Mesenteric fat pad (tissue), 1 donor: ENCODE measurements around the gene FAM72C. TPM values are rescaled to one million over a fixed set of nuclear protein-coding genes. Genes with fewer than 3 reads are reported as not detected.
"Not testable (repeated sequence)": the region's sequence is repeated elsewhere in the genome, so short reads cannot be mapped to it uniquely, and the experiment has no call there.

Source experiments
- DNase-seq: peaks from one replicate; pipeline ENCODE4 v3.0.0-alpha.2; 2020; ENCODE audit warnings: low spot score
- long read RNA-seq: library from polyadenylated mRNA; unstranded; transcript quantifications from one replicate; pipeline ENCODE4 v2.0.0, GENCODE V29; 2020
- total RNA-seq: library from RNA; stranded (reverse); fragmentation: NEBNext Ultra II Directional; extraction: Animal tissue kit (Norgen Biotek cat#: 25700); gene quantifications from one replicate; pipeline ENCODE4 v1.2.1, GENCODE V29; 2021
- donor health status: DM: yes; HTN: yes; CAD: no.

Gene FAM72C
- total RNA-seq: 0.19 TPM
- long read RNA-seq: 0 reads

DNA sequence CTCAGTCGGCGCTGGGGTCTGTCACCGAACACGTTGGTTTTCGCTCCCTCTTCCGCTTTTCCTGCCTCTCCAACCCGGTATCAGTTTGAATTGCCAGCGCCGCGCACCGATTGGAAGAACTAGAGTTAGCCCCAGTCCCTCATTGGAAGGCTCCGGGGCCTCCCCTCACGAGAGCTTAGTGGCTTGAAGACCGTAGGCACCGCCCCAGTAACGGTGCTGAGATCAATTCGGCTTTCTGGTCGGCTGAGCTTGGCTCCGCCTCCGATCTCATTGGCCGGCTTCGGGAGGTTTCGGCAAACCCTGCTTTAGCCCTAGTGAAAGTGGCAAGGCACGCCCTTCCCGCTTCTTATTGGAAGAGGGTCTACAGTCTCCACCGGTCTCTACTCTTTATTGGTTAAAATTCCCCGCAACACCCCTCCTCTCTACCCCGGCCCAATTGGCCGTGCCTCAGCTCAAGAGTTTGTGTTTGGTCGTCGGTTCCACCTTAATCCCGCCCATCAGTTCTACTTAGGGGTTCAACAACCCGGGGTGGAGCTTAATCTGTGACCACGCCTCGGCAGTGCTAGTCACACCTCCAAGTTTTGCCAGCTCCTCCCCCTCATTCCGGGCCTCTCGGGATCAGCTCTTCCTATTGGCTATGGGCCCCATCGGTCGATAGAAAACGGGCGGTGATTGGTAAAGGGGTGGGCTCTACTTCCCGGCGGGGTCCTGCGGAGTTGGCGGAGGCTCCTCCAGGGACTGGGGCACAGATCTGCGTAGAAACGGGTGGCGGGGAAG is at the start of gene FAM72C:
TSS of gene FAM72C (minus strand) at position 63 of the 777 bp plus-strand sequence. CDS start 845 bp downstream, outside the sequence.
- not testable (repeated sequence) for DNase-seq

GRCh38 chr1:144020001-144020738 is 48.4 kb upstream of the FAM72C start:
- DNase-seq: not testable (repeated sequence)

GRCh38 chr1:144019101-144019500 is 47.3 kb upstream of the FAM72C start:
- not testable (repeated sequence) for DNase-seq

GRCh38 chr1:144015180-144015966 is 43.6 kb upstream of the FAM72C start:
- DNase-seq: not testable (repeated sequence)

- DNase-seq: not testable (repeated sequence)
These were observed 42.7 kb upstream of the FAM72C start for GRCh38 chr1:144014528-144014927.

- DNase-seq: not testable (repeated sequence)
These were observed 42.3 kb upstream of the FAM72C start for GRCh38 chr1:144014121-144014520.

GRCh38 chr1:144012168-144012733 is 40.5 kb upstream of the FAM72C start:
- DNase-seq: not testable (repeated sequence)

DNA sequence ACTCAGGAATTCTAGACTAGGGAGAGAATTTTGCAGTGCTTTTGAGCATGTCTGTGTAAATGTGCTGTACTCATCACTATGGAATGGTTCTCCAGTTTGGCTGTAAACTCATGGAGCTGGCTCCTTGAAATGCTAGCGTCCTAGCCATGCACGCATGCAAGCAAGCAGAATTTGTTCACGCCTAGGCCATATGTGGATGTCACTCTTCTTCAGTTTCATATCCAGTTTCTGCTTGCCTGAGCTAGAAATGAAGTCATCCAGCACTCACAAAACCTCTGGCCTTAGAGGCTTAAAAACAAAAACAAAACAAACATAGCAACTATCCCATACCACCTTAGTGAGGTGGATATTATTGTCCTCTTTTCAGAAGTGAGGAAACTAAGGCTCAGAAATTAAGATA is 37.6 kb upstream of the FAM72C start:
- DNase-seq: not testable (repeated sequence)

GRCh38 chr1:144004259-144004658 is 32.5 kb upstream of the FAM72C start:
- DNase-seq: not testable (repeated sequence)

DNA sequence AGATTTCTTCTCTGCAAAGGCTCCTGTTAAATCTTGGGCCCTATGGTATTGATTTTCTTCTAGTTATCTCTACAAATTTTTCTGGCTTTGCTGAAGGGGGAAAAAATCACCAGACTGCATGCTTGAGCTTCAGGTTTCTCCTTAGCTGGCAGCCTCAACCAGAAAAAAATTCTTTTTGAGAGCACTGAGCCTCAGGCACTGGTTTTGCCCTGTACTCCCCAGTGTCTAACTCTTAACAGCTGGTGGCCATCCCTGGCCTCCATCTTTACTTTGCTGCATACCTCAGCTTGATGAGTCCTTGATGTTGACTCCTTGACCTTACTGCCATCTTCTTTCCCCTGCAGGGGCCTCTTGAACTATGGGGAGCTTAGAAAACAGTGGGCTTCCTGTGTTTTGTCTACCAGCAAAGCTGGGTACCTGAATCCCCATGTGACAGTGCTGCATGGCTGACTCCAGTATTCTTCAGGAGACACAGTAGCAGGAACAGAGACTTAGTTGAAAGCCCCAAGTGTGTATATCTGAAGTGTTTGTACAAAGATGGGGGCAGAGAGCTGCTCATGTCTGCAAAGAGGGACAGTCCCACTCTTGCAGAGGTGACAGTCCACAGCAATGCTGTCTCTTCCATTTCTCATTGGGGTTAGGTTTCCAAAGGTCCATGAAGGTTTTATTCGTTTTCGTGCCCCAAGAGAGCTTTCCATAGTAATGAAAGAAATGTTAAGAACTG is 31.7 kb upstream of the FAM72C start:
- not testable (repeated sequence) for DNase-seq

DNA sequence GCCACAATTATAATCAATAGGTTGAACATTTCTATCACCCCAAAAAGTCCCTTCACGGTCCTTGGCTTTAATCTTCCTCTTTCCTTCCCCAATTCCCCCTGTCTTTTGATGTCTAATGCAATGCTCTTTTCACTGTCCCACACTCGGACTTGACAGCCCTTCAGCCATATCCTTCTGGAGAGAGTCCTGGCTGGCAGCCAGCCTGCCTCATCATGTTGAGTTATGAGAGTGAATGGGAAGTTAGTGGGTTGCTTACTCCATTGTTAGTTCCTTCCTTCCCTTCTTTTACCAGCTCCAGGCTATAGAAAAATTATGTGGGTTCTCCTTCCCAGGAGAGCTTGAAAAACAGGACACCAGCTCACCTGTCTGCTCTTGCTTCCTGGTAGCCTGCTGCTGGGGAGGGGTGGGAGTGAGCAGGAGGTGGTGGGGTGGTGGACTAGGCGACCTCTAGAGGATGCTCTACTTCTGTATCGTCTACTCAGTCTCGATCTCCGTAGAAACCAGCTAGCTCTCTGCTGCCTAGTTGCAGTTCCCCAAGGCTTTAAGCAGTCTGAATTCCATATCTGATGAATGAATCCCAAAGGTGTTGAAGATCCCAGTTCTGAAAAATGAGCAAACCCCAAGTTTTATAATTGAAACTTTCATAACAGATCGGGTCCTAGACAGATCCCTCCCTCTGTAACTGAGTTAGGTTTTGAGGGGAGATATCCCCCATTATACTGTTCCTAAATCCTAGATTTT is 30.5 kb upstream of the FAM72C start:
- not testable (repeated sequence) for DNase-seq

DNA sequence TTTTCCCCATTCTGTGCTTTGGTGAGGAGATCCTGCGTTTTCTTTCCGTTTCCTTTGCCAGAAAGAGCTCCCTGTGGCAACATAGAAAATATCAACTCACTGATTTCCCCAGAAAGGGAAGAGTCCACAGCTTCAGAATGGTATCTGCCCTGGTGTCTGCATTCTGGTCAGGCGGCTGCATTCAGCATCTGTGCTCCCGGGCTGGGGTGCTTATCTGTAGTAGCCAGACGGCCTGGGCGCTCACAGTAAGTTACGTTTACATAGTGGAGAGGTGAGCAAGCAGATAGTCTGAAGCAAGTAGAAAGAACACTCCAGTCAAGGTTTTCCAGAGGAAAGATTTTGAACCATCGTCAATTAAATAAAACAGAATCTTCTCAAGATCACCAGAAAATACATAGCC is 29.3 kb upstream of the FAM72C start:
- not testable (repeated sequence) for DNase-seq

GRCh38 chr1:143996020-143996419 is 24.2 kb upstream of the FAM72C start:
- not testable (repeated sequence) for DNase-seq

DNA sequence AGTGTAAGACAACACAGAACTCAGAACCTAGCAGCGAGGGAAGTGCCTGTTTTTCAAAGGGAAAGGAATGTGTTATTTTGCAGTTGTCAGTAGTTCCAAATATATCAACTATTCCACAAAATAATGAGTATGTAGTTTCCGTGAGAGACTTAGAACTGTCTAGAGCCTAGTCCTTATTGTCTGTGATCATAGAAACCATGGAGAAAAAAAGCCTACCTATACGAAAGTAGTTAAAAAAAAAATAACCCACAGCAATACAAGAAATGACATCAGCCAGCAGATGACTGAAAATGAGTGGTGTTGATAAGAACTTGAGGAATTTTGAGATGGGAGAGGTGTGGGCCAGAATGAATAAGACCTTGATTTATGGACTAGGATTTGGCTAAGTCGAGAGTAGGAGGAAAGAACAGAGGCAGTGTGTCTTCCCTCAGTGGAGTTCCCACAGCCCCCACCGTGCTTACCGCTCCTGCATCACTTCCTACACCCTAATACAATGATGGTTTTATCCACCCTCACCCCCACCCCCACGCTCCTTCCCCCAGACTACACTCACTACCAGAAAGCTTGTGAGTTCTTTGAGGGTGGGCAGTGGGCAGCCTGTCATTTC is 21.6 kb upstream of the FAM72C start:
- not testable (repeated sequence) for DNase-seq

DNA sequence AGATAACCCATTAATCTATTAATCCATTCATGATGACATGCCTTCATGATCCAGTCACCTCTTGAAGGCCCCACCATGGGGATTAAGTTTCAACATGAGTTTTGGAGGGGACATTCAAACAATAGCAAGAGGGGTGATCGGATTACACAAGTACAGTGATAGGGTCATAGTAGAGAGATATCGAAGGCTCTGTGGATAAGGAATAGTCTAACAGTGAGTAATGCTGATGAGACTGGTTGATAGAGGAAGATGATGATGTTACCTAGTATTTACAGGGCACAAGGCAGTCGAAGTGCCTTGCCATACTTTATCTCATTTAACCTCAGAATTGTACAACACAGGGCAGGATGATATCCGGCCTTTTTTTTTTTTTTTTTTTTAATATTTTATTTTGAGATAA is 18.9 kb upstream of the FAM72C start:
- DNase-seq: not testable (repeated sequence)

DNA sequence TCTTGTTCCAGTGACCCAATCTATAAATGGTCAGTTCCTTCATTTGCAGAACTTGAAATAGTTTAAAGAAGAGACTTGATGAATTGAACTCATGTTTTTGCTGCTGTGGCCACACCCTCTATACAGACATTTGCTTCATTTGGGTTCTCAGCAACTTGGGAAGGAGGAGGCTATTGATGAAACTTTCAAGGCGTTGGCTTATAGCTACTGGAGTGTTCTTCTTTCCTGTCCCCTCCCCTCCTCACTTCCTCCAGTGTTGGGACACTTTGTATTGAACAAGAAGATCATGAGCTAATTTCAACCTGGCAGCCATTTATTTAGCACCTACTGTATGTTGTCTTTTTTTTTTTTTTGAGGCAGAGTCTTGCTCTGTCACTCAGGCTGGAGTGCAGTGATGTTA is 17.9 kb upstream of the FAM72C start:
- not testable (repeated sequence) for DNase-seq

GRCh38 chr1:143989427-143989712 is 17.6 kb upstream of the FAM72C start:
- DNase-seq: not testable (repeated sequence)

DNA sequence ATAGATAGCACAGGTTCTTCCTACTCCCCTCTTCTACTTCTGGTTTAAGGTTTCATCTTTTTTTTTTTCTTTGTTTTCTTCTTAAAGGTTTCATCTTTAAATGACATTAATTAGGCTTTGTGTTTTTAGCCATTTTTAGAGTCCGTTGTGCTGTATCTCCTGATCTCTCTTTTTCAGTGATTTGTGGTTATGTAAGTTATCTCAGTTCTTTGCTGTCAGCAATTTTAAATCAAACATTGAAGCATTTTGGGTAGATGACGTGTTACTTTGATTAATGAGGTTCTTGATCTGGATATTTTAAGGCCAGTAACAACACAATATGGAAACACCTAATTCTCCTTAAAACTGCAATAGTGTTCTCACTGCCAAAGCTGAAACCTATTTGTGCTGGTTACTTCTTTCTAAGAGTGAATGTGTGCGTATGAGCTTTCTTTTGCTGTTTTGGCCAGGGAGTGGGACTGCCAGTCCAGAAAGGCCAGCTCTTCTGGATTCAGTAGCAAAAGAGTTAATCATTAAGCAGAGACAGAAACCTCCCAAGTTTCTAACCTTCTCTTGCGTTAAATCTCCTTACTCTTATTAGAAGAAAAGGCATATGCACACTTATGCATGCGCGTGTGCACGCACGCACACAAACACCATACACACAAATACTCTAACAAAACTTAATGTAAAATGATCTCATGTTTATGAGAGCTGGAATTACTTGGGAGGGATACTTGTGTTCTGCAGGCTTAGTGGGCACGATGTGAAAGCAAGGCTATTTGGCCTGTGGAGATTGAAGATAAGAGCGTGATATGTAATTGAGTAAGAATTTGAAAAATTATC is 17.0 kb upstream of the FAM72C start:
- not testable (repeated sequence) for DNase-seq

DNA sequence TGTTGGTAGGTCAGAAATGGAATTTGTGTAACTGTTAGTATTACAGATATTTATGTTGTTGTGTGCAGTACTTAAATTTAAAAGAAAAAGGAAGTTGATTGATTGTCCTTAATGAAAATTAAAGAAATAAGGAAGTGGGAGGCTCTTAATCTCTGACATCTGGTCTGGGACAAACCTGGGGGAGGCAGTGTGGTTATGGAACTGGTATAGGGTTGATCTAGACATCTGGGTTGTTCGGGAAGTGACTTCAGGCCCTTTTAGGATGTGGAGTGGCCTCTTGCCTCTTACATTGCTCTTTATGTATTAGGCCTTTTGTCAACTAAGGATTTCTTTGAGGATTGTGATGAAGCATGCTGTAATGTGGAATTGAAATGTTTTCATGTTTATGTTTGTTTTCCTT is 16.1 kb upstream of the FAM72C start:
- DNase-seq: not testable (repeated sequence)
